ENCODE measurements around the gene PKN1. TPM values are rescaled to one million over a fixed set of nuclear protein-coding genes. Genes with fewer than 3 reads are reported as not detected.

The PKN1 gene
- total and polyA plus RNA-seq, 9 of the 15 experiments (the other 6 are each of a cell fraction or from before 2014, with no cell fraction given) = 0.30 to 228 (median 77.5) TPM

- TF ChIP-seq POU5F1 (IDR thresholded peaks at IDR 0.05; ENCODE audit: borderline replicate concordance, low read depth, low read length, partially characterized antibody) (no peak), TEAD4 (IDR thresholded peaks at IDR 0.05; ENCODE audit: low read length) (0 out of 2 replicates have a peak, but pooled peaks have one; percentile 9), TEAD4 (CRISPR knock-in tag; IDR thresholded peaks at IDR 0.05; ENCODE audit: borderline replicate concordance) (no peak), MTA3 (IDR thresholded peaks at IDR 0.05; ENCODE audit: borderline replicate concordance) (peak; percentile 47; the same call in 1 of the 2 replicates), JUND (IDR thresholded peaks at IDR 0.05; ENCODE audit: borderline replicate concordance, low read depth, low read length) (no peak), JUND (tag; IDR thresholded peaks at IDR 0.05; ENCODE audit: borderline replicate concordance, low read depth, low read length) (peak; percentile 38; the same call in 1 of the 3 replicates), BRF1 (IDR thresholded peaks at IDR 0.05; ENCODE audit: borderline replicate concordance, extremely low read depth, insufficient read length) (no peak), RBBP5 (IDR thresholded peaks at IDR 0.05; ENCODE audit: borderline replicate concordance, insufficient read depth, low read length, poor library complexity, severe bottlenecking) (no peak), CHD2 (IDR thresholded peaks at IDR 0.05; ENCODE audit: low read depth, low read length) (no peak), USF2 (CRISPR knock-in tag; IDR thresholded peaks at IDR 0.05) (no peak), RAD21 (CRISPR knock-in tag; conservative IDR thresholded peaks at IDR 0.05 in 1 of 2, IDR thresholded peaks at IDR 0.05 in 1 of 2) (no peak), ATF1 (CRISPR knock-in tag; IDR thresholded peaks at IDR 0.05) (no peak), ATF1 (tag; IDR thresholded peaks at IDR 0.05) (0 out of 2 replicates have a peak, but pooled peaks have one; percentile 23), PML (IDR thresholded peaks at IDR 0.05; ENCODE audit: low read length) (no peak), ZNF766 (CRISPR knock-in tag; conservative IDR thresholded peaks at IDR 0.05) (peak; percentile 61; the same call in 1 of the 2 replicates), ZFP36 (IDR thresholded peaks at IDR 0.05; ENCODE audit: low read depth, low read length, partially characterized antibody) (no peak), ZBTB43 (CRISPR knock-in tag; IDR thresholded peaks at IDR 0.05) (0 out of 2 replicates have a peak, but pooled peaks have one; percentile 42), JUN (IDR thresholded peaks at IDR 0.05; ENCODE audit: borderline replicate concordance, low read depth, low read length) (peak; percentile 28; the same call in 1 of the 2 replicates), JUN (CRISPR knock-in tag; IDR thresholded peaks at IDR 0.05; ENCODE audit: borderline replicate concordance) (no peak), CREB3L1 (IDR thresholded peaks at IDR 0.05; ENCODE audit: borderline replicate concordance, low read depth) (no peak), KDM4B (IDR thresholded peaks at IDR 0.05; ENCODE audit: borderline replicate concordance in 2 of 2, low read depth in 1 of 2) (peak in 1 of 2 experiments; percentile 42; a peak in 1 of 4 replicates), ZNF140 (CRISPR knock-in tag; IDR thresholded peaks at IDR 0.05) (no peak), GATAD2A (IDR thresholded peaks at IDR 0.05) (peak; percentile 23; the same call in 1 of the 2 replicates), ATF7 (IDR thresholded peaks at IDR 0.05) (peak; percentile 52; the same call in 1 of the 2 replicates), POLR2G (IDR thresholded peaks at IDR 0.05; ENCODE audit: low read depth, low read length) (peak; percentile 68), NRF1 (conservative IDR thresholded peaks at IDR 0.05 in 1 of 2, IDR thresholded peaks at IDR 0.05 in 1 of 2) (peak; percentile 47 to 60; a peak in 3 of 4 replicates), HDAC3 (IDR thresholded peaks at IDR 0.05; ENCODE audit: borderline replicate concordance, partially characterized antibody) (no peak)
Observed at GRCh38 chr19:14440049-14440448, 6.9 kb downstream of the PKN1 start (continued).
